CMK (cell line): ENCODE data around the gene PPP4R4.
"Not testable (repeated sequence)": the region's sequence is repeated elsewhere in the genome, so short reads cannot be mapped to it uniquely, and the experiment has no call there.

ENCODE experiments used
- DNase-seq: peaks from one replicate; pipeline ENCODE4 v3.0.0-alpha.2; 2010; ENCODE audit warnings: low read depth

Gene PPP4R4

DNA sequence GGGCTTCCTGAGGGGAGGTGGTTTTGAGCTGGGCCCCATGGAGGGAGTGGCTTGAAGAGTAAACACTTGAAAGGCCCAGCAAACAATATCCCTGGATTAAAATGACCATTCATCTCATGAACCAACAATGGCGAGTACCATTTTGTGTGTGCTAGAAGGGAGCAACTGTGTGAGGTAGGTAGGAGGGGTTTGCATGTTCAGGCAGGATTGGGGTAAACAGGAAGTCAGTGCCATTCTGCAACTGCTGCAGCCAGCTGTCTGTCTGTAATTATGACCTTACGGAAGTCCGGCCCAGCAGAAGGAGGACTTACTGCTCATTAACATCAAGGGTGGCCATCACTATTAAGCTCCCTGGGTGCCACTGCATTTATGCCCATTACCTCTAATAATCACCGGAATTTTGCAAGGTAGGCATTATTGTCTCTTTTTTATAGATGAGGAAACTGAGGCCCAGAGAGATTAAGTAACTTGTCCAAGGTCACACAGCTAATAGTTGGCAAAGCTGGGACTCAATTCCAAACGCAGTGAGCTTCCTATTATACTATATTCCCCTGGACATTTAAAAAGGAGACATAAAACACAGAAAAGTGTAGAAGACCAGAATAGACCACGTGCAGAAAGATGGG, 28.1 kb upstream of the PPP4R4 start:
- no peak for DNase-seq

DNA sequence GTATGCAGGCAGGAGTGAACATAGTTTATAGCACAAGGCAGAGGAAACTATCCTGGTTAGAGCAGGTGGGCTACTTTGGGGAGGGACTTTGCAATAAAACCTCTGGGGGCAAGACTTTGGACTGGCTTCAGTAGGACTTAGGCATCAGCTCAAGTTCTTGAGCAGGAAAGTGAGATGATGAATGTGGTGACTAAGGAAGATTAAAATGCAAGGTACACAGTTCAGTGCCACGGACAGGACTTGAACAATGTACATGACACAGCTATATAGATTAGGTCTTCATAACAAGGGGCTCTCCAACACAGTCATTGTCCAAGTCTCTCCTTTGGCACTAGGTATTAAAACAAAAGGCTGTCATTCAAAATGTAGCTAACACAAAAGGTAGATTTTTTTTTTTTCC, 21.4 kb upstream of the PPP4R4 start:
- DNase-seq, result no peak

GRCh38 chr14:94153750-94154342, 20.3 kb upstream of the PPP4R4 start:
- no peak for DNase-seq

DNA sequence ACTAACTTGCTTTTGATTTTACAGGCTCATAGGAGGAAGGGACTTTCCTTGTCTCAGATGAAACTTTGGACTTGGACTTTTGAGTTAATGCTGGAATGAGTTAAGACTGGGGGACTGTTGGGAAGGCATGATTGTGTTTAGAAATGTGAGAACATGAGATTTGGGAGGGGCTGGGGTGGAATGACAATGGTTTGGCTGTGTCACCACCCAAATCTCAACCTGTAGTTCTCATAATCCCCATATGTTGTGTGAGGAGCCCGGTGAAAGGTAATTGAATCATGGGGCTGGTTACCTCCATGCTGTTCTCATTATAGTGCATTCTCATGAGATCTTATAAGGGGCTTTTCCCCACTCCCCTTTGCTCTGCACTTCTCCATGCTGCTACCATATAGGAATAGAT, 18.0 kb upstream of the PPP4R4 start:
- not testable (repeated sequence) for DNase-seq

DNA sequence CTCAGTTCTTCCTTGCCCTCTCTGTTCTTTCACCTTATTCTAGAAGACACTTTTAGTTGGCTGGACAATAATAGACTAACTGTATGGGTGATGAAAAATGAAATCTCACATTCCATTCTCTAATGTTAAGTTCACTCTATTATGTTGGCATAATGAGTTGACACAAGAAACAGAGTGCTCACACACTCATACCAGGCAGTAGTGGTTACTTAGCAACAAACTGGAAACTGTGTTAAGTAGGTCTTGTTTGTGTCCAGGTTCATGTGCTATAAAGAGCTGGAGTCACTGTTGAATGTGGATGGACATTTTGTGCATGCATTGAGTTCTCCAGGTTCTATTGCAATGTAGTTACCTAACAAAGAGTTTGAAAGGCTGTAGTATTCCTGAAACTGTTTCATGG, 16.9 kb upstream of the PPP4R4 start:
- no peak for DNase-seq

DNA sequence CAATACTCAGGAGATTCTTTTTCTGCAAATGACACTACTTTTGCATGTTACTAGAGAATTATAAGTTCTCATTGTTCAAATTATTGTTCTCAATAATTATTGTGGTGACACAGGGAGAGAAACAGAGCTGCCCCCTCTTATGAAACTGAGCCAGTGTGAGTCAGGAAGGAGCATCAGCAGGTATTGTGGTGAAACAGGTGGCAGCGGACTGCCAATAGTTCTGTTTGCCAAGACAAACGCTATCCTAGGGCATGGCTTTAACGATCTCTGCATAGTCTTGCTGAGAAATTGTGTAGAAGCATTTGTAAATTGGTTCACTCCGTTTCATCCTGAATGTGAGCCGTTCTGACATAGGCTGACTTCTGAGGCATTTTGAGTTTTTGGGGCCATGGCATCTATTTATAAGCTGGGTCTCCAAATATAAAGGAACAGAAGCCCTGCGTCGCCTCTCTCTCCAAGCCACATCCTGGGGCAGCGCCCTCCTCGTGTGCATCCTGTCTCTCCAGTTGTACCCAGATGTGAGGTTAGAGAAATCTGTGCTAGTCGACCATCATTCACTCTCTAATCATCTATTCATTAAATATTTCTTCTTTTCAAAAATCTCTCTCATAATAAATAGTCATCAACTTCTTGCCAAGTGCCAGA, 15.8 kb upstream of the PPP4R4 start:
- DNase-seq, result no peak

DNA sequence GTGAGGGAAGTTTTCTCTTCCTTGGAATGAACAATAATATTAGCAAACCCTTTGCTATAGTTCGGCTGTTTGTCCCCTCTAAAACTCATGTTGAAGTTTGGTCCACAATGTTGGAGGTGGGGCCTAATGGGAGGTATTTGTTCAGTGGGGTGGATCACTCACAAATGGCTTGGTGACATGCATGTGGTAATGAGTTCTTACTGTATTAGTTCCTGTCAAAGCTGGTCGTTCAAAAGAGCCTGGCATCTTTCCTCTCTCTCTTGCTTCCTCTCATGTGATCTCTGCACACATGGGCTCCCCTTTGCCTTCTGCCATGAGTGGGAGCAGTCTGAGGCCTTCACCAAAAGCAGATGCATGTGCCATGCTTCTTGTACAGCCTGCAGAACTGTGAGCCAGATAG, 13.1 kb upstream of the PPP4R4 start:
- DNase-seq, result no peak

DNA sequence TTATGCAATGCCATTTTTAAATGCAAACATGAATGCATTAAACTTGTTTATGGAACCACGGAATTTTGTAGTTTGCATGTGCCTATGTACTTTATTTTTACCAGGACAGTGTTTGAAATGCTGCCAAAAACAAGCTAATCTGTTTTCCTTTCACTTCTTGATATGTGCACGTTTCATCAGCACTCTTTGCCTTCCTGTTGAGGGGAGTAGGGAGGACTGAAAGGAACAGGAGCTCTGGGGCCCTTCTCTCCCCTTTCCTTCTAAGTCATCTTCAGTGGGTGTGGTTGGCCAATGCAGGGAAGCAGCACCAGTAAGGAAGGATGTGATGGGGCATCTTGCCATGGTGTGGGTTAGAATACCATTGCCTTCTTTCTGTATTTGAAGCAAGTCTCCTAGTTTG, 12.1 kb upstream of the PPP4R4 start:
- DNase-seq, result no peak

GRCh38 chr14:94162466-94162865, 11.7 kb upstream of the PPP4R4 start:
- no peak for DNase-seq

DNA sequence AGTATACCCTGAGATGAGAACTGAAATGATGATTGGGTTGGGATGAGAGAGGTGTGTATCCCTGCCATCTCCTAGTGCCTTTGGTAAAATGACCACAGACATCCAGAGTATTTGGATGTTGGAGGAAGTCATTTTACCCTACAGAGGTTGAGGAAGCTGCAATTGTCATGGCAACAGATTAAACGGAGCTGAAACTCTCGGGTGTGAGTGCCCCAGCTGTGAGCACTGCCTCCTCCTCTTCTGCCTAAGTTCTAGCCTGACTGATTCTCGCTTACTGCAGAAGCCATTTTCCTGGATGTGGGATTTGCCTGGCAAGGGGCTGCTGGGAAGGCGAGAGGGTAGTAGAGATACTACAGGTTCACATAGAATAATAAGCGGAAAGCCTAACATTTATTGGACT, 10.3 kb upstream of the PPP4R4 start:
- no peak for DNase-seq

DNA sequence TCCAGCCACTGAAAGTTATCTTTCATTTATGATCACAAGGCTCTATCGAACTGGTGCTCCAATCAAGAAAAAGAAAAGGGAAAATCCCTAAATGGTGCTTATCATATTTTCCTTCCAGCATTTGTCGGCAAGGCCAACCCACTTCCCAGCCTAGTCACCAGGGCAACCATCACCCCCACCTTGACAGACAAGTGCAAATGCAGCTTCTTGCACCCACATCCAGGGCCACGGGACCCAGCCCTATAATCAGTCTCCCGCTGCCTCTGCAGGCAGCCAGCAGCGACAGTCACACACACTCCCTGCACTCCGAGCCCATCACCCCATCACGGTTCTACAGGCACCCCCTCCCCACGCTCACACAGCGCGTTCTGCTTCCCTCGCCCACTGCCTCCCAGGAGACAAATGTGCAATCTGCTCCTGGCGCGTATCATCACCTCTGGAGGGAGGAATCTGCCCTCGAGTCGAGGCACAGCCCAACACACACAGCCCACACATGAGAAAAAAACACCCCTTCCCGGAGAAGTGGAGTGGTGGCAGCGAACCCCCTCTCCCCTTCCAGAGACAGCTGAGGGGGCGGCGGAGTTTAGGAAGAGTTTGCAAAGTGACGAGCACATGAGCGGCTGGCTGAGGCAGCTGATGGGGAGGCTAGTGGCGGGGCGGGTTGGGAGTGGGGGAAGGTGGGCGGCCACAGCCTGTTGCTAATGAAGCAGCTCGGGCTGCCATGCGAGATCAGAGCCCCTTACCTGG, 9.3 kb upstream of the PPP4R4 start:
- DNase-seq, result no peak

GRCh38 chr14:94165744-94166143, 8.4 kb upstream of the PPP4R4 start:
- DNase-seq, result no peak

- no peak for DNase-seq
Measured at GRCh38 chr14:94170136-94170535, 4.0 kb upstream of the PPP4R4 start.

DNA sequence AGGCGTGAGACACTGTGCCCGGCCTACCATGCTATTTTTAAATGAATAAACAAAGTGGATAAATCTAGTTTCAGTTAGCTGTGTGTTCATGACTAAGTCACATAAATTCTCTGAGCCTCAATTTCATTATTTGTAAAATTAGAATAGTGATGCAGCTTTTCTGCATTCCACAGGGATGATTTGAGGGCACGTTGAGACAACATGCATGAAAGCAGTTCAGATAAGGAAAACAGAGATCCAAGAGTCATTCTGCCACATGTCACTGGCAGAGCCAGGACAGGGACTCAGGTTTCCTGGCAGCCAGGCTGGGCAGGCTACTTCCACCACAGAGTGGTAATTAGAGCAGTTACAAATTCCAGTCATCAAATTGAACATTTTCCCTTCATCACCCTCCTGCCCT, 2.9 kb upstream of the PPP4R4 start:
- DNase-seq, result no peak

GRCh38 chr14:94172545-94172944, 1.6 kb upstream of the PPP4R4 start:
- DNase-seq, result no peak

GRCh38 chr14:94173471-94173884, 644 bp upstream of the PPP4R4 start:
- no peak for DNase-seq

- DNase-seq, result no peak
Measured at GRCh38 chr14:94174604-94175010, 485 bp downstream of the PPP4R4 start.

GRCh38 chr14:94175011-94175745, 1.1 kb downstream of the PPP4R4 start:
- DNase-seq, result no peak

- no peak for DNase-seq
Measured at GRCh38 chr14:94175747-94176146, 1.6 kb downstream of the PPP4R4 start.

DNA sequence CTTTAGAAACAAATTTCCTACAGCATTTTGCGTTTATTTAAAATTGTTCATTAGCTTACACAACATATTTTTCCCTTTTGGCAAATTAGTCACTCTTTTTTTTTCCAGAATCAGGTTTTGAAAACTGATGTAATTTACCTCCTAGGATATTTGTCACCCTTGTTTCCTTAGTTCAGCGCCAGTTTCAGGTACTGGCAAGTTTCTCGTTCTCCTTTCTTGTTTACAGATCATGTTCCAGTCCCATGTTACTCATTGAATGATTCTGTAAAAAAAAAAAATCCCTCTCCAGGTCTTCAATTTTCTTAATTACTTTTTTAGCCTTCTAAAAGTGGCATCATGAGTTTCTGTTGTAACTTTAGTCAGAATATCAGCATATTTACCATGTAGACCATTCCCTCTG, 2.7 kb downstream of the PPP4R4 start:
- no peak for DNase-seq

GRCh38 chr14:94177806-94178205, 3.7 kb downstream of the PPP4R4 start:
- DNase-seq, result no peak

DNA sequence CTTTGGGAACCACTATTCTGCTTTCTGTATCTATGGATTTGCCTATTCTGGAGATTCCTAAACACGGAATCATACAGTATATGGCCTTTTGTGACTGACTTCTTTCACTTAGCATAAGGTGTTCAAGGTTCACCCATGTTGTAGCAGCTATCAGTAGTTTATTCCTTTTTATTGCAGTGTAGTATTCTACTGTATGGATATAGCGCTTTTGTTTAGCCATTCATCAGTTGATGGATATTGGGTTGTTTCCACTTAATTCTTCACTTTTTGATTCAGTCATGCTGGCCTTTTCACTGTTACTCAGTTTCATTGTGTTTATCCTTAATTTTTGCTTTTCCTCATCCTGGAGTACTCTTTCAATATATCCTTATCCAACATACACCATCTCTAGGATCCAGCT, 5.1 kb downstream of the PPP4R4 start:
- no peak for DNase-seq
